Measurements from ENCODE around the gene PHF20. TPM values are rescaled to one million over a fixed set of nuclear protein-coding genes. Genes with fewer than 3 reads are reported as not detected.

Gene PHF20
- total and polyA plus RNA-seq, 2 donors (not counting 3 experiments of a cell fraction or from before 2014, with no cell fraction given): 25.0 to 45.8 TPM

- FAIRE-seq (no peak), DNase-seq (ENCODE audit: low read depth, low spot score) (no peak)
- intact Hi-C loops (cut with micrococcal nuclease): no loop called here
- peaks cover 3 to 7% of the 10 kb centered on the region in 2 experiments for H3K36me3 ChIP-seq (ENCODE audit: control insufficient read depth in 2 of 2, extremely low read depth in 1 of 2, insufficient read depth in 2 of 2, low read length in 2 of 2)
- no peaks in the 10 kb centered on the region for H3K27me3 ChIP-seq (ENCODE audit: control insufficient read depth in 2 of 2, insufficient read depth in 2 of 2, low read length in 2 of 2)
- dilution Hi-C loops (cut with MboI; ENCODE audit: extremely low pct_ligation_motif_present, low sequenced_read_pairs): no loop called here
- CTCF ChIA-PET: interaction anchor here (1.1 kb wide), 1 partner anchor 81 kb away, joined by 4 read pairs; no protein-coding TSS in a partner anchor
- BruUV-seq (replicated peaks): no TSS peak
- H3K9ac ChIP-seq (replicated peaks; ENCODE audit: extremely low read depth, insufficient read depth, low read length): no peak overlapping the region
- no peaks in the 10 kb centered on the region for H4K20me1 ChIP-seq (replicated peaks; ENCODE audit: control insufficient read depth, extremely low read depth, insufficient read depth, low read length)
- TF ChIP-seq JUN (IDR thresholded peaks at IDR 0.05; ENCODE audit: borderline replicate concordance, insufficient read depth, insufficient read length, low read depth) (no peak), GATA2 (IDR thresholded peaks at IDR 0.05; ENCODE audit: insufficient read depth, insufficient read length, low read depth, low read length) (no peak), FOS (IDR thresholded peaks at IDR 0.05; ENCODE audit: borderline replicate concordance, insufficient read depth, low read length) (no peak), POLR2AphosphoS5 (IDR thresholded peaks at IDR 0.05; ENCODE audit: insufficient read depth, low read depth, low read length) (no peak), EZH2 (IDR thresholded peaks at IDR 0.05; ENCODE audit: borderline replicate concordance, low read depth, low read length, severe bottlenecking) (no peak), POLR2A (IDR thresholded peaks at IDR 0.05; ENCODE audit: low read depth, low read length) (no peak), MAX (IDR thresholded peaks at IDR 0.05; ENCODE audit: insufficient read depth, insufficient read length) (no peak), MYC (IDR thresholded peaks at IDR 0.05; ENCODE audit: low read depth, low read length) (no peak)
- TF ChIP-seq, protein P1, sequence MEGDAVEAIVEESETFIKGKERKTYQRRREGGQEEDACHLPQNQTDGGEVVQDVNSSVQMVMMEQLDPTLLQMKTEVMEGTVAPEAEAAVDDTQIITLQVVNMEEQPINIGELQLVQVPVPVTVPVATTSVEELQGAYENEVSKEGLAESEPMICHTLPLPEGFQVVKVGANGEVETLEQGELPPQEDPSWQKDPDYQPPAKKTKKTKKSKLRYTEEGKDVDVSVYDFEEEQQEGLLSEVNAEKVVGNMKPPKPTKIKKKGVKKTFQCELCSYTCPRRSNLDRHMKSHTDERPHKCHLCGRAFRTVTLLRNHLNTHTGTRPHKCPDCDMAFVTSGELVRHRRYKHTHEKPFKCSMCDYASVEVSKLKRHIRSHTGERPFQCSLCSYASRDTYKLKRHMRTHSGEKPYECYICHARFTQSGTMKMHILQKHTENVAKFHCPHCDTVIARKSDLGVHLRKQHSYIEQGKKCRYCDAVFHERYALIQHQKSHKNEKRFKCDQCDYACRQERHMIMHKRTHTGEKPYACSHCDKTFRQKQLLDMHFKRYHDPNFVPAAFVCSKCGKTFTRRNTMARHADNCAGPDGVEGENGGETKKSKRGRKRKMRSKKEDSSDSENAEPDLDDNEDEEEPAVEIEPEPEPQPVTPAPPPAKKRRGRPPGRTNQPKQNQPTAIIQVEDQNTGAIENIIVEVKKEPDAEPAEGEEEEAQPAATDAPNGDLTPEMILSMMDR (IDR thresholded peaks at IDR 0.05; ENCODE audit: extremely low read depth in 1 of 2, insufficient read depth in 1 of 2, low read depth in 1 of 2, low read length in 2 of 2): no peak
- H3K4me3 ChIP-seq (replicated peaks in 1 of 3; ENCODE audit: insufficient read depth in 1 of 3, low read depth in 1 of 3, low read length in 3 of 3): no peak overlapping the region
- no peaks in the 10 kb centered on the region for H3K4me1 ChIP-seq (ENCODE audit: control insufficient read depth, extremely low read depth, insufficient read depth, low read length)
- H3K27ac ChIP-seq (ENCODE audit: insufficient read depth, low read depth, low read length): no peak overlapping the region
- H3K9me1 ChIP-seq (replicated peaks; ENCODE audit: control insufficient read depth, extremely low read depth, insufficient read depth, low read length): peaks cover 2% of the 10 kb centered on the region
- H2AFZ ChIP-seq (ENCODE audit: low read depth, low read length): no peak overlapping the region
- no peaks in the 10 kb centered on the region for H3K9me3 ChIP-seq (replicated peaks; ENCODE audit: control insufficient read depth, insufficient read depth, low read length)
- H3K4me2 ChIP-seq (ENCODE audit: insufficient read depth, low read length): no peak overlapping the region
- POLR2A ChIA-PET: no interaction called here
- H3K79me2 ChIP-seq (ENCODE audit: control insufficient read depth, insufficient read depth, low read length): peaks cover 20% of the 10 kb centered on the region
Measured at GRCh38 chr20:35806075-35806474, 34.3 kb downstream of the PHF20 start.
